HG02884 (cell line): Measurements from ENCODE around the gene RET.
"Not testable (repeated sequence)": the region's sequence is repeated elsewhere in the genome, so short reads cannot be mapped to it uniquely, and the experiment has no call there.

Experiments used
- ATAC-seq: cut with Tn5 transposase; IDR thresholded peaks from one replicate; pipeline ENCODE4 v1.9.1; 2021; ENCODE audit warnings: mild to moderate bottlenecking, moderate library complexity; ENCODE audit not compliant: unreplicated experiment

The RET gene

DNA sequence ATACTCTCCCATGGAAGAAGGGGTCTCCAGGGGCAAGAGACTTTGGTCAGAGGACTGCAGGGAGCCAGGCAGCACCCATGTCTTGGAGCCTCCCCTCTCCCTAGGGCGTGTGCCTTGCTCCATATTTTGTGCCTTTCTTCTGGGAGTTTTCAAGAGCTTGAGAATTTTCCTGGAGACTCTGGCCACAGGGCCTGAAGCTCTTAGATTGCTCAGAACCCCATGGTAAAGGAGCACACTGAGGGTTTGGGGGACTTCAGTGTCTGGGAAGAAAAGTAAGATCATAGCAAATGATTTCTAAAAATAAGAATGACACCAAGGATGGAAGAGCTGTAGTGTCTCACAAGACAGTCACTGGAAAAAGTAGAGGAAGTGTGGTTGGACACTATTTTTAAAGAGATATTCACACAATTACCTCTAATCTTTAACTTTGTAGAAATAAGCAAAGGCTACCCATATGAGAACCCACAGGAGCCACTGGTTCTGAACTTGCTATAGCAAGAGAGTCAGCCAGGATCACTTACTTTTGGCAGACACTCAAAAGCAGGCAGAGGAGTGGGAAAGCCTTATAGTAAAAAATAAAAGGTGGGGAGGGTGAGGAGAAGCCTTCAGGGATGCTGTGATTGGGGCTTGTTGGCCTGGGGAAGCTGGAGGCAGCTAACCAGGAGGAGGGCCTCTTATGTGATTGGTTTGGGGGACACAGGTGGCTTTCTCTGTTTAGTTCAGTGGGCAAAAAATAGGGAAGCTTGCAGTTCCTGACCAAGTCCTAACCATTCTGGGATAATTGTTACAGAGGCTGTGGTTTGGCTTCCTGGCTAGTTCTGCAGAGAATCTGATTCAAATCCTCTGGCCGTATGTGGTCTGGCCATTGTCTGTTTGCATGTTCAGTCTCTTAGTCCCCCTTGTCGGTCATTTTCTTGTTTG lies 56.3 kb downstream of the RET start:
- no peak for ATAC-seq

DNA sequence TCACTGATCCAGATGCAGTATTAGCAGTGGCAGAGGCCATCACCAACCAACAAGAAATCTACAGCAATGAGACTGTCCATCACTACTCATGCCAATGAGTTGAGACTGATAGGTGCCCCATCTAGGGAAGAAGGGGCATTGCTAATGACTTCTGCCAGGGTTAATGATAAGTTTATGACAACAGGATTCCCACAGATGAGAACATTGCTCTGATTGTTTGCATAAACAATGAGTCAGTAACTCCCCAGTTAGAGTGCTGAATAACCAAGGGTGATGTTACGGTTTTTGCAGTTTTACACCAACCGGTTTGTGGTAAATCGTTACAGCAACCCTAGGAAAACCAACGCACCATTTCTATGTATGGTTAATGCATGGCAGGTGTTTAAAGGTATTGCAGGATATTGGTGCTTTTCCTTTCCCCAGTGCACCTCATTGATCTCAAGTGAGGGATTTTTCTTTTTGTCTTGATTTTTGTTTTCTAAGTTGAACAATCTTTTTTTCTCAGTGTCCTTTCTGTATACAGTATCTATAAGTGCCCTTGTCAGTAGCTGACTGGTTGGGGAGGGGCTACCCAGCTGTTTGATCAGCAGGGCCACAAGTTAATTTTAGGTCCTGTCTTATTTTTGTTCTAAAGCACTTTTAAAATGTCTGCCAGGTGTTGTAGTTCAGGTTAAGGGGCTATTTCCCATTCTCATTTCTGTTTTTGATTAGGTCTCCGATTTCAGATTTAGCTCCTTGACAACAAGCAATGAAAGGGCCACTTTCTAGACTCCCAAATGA lies 57.4 kb downstream of the RET start:
- ATAC-seq, result no peak

DNA sequence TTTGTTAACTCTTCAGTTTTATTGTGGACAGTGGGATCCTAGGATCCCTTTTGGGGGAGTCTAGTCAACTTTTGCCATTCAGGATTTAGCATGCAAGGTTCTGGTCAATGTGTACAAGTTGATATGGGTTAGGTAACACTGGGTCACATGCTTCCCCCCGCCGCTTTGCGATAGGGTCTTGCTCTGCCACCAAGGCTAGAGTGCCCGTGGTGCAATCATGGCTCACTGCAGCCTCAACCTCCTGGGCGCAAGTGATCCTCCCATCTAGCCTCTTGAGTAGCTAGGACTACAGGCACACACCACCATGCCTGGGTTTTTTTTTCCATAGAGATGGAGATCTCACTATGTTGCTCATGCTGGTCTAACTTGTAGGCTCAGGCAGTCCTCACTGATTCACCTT lies 58.2 kb downstream of the RET start:
- no peak for ATAC-seq

DNA sequence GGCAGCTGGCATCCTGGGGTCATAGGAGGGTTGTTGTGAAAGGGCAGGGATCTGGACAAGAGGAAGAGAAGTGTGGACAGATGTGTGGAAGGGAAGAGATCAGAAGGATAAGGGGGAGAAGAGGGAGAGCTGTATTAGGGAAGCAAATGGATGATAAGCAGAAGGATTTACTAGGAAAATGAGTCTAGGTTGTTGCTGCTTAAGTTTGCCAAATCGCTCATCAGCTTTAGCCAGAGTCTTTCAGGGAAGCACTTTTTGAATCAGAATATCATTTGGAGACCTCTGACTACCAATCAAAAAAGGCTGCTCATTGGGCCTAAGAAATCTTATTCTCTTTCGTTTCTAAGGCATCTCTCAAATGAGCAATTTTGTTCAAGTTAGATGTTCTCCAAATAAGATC lies 58.8 kb downstream of the RET start:
- ATAC-seq, result no peak

DNA sequence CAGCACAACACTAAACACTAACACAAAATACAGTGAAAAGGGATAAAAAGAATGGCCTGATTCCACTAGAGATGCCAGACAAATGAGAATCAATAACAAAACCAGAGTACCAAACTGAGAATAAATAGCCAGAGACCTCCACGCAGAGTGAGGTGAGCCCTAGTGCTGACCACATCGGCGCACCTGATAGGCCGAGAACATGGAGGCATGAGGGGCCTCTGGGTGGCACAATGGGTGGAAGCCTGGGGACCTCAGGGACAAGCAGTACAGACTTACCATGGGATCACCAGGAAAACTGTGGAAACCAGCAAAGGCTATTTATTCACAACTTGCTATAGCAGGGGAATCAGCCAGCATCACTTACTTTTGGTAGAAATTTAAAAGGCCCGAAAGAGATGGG lies 59.6 kb downstream of the RET start:
- ATAC-seq, result no peak

DNA sequence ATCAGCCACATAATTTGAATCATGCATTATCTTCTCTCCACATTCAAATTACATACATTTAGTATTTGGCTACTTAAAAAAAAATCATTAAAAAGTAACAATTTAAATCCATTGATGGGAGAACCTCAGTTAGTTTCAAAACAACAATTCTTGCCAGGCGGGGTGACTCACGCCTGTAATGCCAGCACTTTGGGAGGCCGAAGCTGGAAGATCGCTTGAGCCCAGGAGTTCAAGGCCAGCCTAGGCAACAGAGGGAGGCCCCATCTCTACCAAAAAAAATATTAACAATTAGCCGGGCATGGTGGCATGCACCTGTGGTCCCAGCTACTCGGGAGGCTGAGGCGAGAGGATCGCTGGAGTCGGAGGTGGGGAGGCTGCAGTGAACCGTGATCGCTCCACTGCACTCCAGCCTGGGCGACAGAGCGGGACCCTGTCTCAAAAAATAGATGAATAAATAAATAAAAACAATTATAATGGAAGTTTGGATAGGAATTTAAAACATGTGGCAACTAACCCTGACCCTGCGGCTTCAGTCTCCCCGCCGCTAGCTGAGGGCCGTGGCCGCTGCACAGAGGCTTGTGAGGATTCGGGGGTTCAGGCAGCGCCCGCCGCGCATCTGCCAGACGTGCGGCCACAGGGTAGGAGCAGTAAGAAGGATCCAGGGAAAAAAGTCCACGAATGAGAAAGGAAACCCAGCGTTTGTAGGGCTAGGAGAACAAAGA lies 60.3 kb downstream of the RET start:
- ATAC-seq, result no peak

DNA sequence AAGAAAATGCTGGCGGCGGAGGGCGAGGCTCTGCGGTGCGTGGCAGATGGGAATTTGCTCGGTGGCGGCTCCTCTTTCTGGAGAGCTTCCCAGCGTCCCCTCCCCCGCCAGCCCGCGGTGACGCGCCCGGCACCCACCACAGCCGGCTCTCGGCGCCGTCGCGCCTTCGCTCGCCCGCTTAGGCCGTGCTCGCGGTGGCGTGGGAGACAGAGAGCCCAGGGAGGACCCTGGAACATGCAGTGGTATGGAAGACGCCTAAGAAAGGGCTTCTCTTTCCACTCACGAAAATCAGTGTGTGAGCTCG lies 60.8 kb downstream of the RET start:
- ATAC-seq, result no peak

DNA sequence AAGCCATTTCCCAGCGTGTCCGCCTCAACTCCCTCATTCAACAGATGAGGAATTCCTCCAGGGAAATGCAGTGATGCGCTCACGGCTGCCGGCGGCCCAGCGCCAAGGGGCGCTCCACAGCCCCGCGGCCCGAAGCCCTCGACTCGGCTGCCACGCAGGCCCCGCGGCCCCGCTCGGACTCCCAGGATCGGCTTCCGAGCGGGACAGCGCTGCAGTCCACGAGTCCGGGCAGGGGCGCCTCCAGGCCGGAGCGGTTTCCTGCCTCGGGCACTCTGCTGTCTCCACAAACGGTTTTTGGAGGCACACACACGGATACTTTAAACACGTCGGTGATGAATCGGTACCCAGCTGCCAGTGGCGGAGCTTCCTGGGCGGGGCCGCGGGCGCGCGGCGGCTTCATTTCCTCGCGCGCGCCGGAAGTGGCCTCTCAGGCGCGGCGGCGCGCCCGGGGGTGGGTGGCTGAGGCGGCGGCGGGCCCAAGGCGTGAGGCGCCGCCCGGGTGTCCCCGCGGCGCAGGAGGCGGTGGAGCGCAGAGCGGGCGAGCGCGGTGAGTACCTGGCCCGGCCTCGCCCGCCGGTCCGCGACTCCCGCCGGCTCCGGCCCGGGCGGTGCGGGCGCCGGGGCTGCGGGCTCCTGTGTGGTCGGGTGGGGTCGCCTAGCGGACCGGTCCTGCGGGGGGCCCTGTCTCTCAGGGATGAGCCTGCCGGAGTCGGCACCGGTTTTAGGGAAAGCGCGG lies 61.3 kb downstream of the RET start, which contains the start of gene CSGALNACT2:
TSS of gene CSGALNACT2 (plus strand) at position 425 of the 736 bp plus-strand sequence. CDS start 16,705 bp downstream, outside the sequence.
- peak; percentile 61 for ATAC-seq

DNA sequence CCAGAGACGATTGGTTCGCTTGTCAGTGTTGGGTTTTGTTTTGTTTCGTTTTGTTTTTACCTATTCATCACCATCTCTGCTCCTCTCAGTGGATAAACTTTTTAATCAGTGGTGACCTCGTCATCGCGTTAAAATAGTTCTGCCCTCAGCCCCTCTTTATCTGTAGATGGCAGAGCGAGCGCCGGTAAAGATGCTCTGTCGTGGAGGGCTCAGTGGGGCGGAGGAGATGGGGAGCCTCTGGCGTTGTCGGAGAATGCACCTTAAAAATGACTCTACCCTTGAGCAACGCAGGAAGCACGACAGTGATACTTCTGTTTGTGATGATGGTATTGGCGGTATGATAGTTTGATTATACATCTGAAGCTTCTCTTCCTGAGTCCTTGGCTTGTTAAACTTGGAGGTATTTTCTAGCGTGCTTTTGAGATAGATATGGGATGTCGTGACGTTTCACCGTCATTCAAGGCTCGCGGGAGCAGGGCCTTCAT lies 61.9 kb downstream of the RET start:
- ATAC-seq, result peak; percentile 30

DNA sequence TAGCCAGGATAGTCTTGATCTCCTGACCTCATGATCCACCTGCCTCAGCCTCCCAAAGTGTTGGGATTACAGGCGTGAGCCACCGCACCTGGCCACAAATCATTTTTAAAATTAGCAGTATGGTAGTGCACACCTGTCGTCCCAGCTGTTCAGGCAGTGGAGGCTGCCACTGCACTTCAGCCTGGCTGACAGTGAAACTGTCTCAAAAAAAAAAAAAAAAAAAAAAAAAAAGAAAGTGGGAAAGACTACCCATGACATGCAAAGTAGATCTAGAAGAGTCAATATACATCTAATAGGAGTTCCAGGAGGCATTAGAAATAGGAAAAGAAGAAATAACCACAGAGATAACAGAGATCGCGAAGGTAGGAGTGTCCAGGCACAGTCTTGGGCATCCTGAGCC lies 64.6 kb downstream of the RET start:
- no peak for ATAC-seq

DNA sequence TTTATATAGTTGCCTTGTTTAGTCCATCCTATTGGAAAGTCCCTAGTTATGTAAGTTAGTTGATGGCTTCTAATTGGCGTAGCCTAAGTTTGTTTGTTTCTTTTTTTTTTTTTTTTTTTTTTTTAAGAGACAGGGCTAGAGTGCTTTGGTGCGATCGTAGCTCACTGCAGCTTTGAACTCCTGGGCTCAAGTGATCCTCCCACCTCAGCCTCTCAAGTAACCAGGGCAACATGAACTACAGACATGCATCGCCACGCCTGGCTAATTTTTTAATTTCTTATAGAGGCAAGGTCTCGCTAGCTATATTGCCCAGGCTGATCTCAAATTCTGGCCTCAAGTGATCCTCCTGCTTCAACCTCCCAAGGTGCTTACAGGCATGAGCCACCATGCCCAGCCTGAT lies 68.4 kb downstream of the RET start:
- ATAC-seq, result no peak

DNA sequence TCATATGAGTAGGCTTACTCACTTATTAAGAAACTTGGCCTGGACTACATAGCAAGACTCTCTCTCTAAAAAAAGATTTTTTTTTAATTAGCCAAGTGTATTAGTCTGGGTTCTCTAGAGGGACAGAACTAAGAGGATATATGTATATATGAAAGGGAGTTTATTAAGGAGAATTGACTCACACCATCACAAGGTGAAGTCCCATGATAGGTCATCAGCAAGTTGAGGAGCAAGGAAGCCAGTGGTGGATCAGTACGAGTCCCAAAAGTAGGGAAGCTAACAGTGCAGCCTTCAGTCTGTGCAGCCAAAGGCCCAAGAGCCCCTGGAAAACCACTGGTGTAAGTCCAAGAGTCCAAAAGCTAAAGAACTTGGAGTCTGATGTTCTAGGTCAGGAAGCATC lies 69.1 kb downstream of the RET start:
- not testable (repeated sequence) for ATAC-seq

DNA sequence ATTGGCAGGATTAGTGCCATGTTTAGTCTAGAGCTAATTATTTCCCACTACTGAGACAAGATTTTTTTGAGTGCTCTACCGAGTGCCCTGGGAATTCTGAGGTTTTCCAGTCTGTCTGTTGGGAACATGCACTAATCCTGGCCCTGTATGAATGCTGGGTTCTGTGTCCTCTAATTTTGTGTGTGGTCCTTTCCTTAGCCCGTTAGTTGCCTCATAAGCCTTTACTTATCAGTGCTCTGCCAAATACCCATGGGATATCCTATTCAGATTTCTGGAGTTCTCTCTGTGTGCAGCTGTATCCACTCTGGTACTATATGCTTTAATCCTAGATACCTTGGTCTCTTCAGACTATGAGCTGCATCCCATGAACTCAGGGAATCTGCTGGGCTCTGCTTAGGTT lies 74.5 kb downstream of the RET start:
- no peak for ATAC-seq

DNA sequence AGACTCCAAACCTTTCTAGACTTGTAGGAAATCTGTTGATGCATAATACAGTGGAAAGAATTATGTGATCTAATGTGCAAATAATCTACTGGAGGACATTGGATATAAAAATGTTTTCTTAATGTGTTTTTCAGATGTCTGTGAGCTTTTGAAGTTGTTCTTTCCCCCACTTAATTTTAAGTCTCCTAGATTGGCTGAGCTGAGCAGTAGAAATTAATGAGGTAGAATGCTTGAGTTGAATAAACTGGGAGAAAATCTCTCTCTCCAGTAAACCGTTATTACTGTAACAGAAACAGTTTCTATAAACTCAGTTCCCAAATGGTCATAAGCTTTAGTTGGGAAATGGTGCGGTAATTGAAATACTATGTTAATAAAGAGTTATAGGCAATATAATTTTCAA lies 77.0 kb downstream of the RET start:
- no peak for ATAC-seq

DNA sequence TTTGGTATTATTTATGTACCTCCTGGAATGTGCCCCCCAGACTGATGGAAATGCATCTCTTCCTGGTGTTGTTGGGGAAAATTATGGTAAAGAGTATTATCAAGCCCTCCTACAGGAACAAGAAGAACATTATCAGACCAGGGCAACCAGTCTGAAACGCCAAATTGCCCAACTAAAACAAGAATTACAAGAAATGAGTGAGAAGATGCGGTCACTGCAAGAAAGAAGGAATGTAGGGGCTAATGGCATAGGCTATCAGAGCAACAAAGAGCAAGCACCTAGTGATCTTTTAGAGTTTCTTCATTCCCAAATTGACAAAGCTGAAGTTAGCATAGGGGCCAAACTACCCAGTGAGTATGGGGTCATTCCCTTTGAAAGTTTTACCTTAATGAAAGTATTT lies 78.4 kb downstream of the RET start:
- no peak for ATAC-seq

DNA sequence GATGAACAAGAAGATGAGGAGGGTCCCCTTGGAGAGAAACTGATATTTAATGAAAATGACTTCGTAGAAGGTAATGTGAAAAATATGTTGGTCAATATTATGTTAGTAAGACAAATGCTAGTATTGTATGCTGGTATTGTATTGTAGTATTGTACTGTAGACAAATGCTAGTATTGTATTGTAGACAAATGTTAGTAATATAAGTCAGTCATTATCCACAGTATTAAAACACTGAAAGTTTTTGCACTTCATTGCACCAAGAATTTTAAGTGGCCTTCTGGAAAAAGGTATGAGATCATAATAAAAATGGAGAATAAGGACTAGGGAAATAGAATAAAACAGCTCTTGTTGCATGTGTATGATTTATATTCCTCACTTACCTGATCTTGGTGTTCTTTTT lies 78.9 kb downstream of the RET start:
- no peak for ATAC-seq

DNA sequence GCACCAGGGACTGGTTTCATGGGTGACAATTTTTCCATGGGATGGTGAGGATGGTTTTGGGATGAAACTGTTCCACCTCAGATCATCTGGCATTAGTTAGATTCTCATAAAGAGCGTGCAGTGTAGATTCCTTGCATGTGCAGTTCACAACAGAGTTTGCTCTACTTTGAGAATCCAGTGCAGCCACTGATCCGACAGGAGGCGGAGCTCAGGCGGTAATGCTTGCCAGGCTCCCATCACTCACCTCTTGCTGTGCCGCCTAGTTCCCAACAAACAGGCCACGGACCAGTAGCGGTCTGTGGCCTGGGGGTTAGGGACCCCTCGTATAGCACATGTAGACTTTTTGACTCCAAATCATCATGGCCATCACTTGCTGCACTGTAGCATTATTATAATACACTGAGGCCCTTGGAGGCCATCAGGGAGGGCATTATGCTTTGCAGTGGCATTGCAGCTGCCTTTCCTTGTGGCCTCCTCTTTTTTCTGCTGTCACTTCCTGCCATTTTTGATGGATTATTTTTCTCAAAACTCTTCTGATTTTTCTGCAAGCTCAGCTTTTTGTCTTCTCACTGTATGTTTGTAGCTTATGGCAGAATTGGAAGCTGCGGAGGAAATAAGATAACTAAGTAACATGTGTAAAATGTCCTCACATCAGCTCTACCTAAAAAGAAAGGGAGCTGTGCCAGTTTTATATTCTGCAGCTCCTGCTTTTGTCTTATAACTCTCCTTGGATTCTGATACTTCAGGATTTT lies 79.9 kb downstream of the RET start:
- no peak for ATAC-seq

DNA sequence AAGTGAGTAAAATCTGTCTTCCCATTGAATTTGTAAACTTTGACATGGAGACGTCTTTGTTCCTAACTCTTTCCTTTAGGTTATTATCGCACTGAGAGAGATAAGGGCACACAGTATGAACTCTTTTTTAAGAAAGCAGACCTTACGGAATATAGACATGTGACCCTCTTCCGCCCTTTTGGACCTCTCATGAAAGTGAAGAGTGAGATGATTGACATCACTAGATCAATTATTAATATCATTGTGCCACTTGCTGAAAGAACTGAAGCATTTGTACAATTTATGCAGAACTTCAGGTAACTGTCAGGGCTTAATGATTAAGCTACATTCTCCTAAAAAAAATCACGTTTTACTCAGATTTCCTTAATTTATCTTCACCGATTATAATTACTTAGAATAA lies 81.8 kb downstream of the RET start:
- no peak for ATAC-seq

DNA sequence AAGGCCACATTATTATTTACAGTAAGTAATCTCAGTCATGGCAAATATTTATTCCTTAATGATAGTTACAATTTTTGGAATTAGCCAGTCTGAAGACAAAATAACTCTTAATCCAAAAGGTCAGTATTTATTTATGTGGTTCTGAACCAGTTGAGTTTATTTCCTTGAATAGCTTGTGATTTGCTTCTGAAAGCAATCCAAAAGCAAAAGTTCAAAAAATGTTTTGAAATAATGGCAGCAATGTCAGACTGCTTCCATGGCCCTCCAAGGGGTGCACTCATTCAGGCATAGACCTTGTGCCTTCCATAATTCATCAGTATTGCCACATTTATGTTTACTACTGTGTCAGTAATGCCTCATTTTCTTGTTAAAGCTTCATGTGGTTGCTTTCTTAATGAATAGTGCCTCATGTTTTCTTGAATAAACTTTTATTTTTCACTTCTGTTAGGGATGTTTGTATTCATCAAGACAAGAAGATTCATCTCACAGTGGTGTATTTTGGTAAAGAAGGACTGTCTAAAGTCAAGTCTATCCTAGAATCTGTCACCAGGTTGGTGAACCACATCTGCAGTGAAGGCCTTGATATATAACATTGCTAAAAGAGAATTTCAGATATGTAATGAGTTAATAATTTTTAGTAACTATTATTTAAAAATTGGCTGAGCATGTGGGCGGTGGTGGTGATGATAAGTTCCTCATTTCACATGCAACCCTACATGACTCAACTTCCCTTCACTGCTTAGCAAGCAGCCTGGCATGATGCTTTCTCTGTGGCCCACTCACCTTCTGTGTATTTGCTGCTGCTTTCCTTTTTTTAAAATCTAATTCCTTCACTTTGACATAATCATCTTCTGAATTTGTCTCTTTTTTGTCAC lies 83.4 kb downstream of the RET start:
- no peak for ATAC-seq
